ENCODE results near the gene GAS7.

The GAS7 gene

GRCh38 chr17:10200016-10200415, 1.6 kb upstream of the GAS7 start:
- no peak for DNase-seq

DNA sequence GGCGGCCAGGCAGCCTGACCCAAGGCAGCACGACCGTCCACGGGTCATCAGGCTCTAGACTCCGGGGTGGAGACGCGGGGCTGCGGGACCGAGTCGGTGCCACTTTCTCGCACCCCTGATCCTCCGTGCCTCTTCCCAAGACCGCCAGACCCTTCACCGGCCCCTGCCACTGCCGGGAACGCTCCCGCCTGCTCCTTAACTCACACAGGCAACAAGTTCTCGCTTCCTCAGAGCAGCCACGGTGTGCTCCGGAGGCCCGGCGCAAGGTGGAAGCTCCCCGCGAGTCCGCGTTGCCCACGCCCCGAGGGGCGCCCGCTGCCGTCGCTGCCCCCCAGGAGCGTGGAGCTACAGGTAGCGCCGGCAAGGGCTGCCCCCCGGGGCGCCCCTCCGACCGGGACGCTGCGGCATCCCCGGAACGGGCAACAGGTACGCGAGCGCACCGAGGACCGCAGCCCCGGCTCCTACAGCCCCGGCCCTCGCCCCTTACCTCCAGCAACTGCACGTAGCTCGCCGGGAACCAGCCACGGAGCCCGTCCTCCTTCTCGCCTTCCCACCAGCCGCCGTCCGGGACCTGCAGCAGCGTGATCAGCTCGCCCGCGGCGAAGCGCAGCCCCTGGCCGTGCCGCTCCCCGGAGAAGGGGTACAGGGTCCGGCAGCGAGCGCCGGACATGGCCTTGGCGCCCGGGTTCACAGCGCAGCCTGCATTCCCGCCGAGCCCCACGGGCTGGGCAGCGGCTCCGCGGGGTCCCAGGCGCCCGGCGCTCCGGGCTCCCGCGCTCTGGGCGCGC, 491 bp downstream of the GAS7 start:
- no peak for DNase-seq

GRCh38 chr17:10197362-10197720, 1.1 kb downstream of the GAS7 start:
- DNase-seq: no peak

GRCh38 chr17:10196941-10197340, 1.5 kb downstream of the GAS7 start:
- no peak for DNase-seq

GRCh38 chr17:10196384-10196895, 2.0 kb downstream of the GAS7 start:
- no peak for DNase-seq

DNA sequence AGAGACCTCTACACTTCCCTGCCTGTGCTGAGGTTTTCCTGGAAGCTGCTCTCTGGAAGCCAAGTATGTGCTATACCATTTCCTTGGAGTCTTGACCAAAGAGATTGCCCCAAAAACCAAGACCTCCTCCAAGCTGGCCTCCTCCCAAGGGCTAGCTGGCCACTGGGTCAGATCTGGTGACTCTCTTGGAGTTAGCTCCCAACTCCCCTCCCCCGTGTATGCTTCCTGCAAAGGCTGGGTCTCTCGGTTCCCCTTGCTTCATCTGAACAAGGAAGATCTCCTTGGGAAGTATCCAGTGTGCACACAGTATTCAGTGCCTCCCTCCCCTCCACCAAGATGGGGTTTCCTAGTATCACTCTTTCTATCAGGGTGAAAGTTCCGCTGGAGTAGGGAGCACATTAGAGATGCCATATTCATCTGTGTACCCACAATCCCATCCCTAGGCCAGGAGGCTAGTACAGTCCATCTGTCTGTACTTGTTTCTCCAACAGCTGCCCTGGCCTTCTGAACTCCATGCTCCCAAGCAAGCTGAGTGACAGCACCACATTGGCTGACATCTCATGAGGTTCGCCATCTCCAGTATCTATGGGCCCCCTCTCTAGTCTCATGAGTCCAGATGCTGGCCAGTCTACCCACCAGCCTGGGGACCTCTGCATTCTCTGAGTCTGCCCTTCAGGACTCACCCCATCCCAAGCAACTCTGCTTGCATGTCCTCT, 3.2 kb downstream of the GAS7 start:
- DNase-seq: no peak

DNA sequence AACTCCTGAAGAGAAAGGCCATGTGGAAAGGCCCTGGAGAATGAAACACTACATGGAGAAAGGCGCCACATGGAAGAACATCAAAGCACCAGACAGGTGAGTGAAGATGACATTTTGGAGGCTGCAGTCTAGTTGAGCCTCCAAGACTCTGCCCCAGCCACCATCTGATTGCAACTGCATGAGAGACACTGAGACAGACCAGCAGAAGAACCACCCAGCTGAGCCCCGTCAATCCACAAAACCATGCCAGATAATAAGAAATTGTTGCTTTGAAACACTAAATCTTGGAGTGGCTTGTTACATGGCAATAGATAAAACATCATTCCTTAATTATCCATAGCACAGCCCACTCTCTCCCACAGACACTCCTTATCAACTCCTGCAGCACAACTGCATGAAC, 4.8 kb downstream of the GAS7 start:
- no peak for DNase-seq

DNA sequence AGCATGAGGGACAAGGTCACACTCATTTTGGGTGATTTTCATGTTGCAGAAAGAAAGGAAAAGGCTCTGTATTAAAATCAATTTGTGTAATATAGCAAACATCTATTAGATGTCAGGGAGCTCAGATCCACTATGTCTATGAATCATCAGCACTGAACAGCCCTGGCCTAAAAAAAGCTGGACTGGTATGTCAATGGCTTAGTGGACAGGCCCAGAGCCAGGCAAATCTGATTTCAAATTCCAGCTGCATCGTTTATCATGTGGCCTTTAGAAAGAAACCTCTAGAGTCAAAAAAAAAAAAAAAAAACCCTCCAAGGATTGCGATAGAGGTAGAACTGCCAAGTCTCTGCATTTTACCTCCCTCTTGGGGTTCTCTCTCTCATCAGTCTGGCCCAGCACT, 5.4 kb downstream of the GAS7 start:
- no peak for DNase-seq

DNA sequence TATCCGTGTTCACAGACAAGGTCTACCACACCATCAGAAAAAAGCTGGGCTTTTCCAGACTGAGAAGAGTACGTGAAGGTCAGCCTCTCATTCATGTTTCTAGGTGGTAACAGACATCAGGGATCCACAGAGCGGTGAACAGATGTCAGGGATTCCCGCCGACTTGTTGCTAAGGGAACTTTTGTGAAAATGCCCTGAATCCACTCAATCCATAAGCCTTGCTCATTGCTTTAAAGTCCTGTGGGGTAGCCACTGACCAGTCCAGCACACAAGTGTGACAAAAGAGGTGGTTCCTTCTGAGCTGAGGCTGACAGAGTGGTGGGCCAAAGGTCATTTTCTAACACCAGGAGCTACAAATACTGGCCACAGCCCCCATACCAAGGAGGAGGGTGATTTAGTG, 5.9 kb downstream of the GAS7 start:
- no peak for DNase-seq

- DNase-seq: no peak
These were observed 10.9 kb downstream of the GAS7 start for GRCh38 chr17:10187456-10187855.

- DNase-seq: no peak
These were observed 11.5 kb downstream of the GAS7 start for GRCh38 chr17:10186771-10187410.

DNA sequence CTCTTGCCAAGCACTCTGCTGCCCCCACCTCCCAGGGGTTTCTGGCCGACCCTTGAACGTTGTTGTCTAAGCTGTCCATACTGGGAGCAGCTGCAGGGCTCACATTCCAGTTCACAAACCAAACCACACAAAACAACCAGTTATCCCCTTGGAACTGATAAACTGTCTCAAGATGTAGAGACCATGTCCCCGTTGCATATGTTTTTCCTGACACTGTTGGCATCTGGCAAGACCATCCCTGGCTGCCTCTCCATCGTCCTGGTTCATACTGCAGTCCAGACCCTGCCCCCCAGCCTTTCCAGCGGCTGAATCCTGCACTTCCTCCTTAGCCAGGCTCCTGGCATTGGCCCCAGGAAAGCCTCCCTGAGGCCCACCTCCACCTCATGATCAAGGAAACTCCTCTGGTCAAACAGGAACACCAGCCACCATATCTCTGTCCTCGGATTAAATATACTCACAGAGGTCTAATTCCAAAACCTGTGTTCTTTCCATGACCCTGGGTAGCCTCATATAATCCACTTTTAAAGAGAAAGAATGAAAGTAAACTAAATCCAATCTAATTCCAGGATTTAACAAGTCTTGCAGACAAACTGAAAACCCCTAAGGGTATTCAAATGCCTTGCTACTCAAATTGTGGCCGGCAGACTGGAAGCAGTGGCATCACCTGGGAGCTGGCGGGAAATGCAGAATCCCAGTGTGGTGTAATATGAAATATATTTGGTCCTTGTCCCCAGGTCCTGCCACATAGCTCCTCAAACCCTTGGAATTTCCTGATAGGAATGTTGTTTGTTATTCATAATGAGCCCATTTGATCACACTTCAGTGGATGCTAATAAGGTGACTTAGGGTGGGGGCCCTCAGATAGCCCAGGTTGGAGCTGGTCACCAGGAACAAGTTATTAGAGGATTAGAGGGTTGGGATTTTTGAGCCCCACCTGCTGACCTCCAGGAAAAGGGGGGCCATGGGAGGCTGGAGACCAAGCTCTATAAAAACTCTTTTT, 14.2 kb downstream of the GAS7 start:
- no peak for DNase-seq

- DNase-seq: no peak
These were observed 15.6 kb downstream of the GAS7 start for GRCh38 chr17:10182785-10183184.

GRCh38 chr17:10178506-10178991, 19.9 kb downstream of the GAS7 start:
- no peak for DNase-seq

- DNase-seq: no peak
These were observed 20.4 kb downstream of the GAS7 start for GRCh38 chr17:10177913-10178505.

GRCh38 chr17:10177131-10177912, 21.1 kb downstream of the GAS7 start:
- DNase-seq: no peak

GRCh38 chr17:10173913-10174312, 24.5 kb downstream of the GAS7 start:
- no peak for DNase-seq

- DNase-seq: no peak
These were observed 25.6 kb downstream of the GAS7 start for GRCh38 chr17:10172778-10173177.

DNA sequence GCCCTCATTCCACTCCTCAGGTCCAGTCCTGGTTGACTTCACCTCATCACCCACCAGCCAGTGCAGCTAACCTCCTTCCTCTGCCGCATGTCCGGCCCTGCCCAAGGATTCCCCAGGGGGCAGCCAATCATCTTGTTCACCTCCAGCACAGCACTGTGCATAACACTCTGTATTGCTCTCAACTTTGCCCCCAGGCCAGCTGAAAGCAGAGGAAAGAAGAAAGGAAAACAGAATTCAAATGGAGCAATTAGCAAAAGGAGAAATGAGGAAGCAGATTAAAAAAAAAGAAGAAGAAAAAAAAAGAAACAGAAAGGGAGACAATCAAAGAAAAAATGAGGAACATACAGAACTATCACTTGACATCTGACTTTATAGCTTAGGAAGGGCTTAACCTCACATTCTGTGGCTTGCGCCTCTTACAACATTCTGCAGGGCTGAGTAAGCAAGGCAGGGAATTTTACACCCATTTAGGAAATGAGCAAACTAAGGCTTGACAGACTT, 26.1 kb downstream of the GAS7 start:
- DNase-seq: no peak

DNA sequence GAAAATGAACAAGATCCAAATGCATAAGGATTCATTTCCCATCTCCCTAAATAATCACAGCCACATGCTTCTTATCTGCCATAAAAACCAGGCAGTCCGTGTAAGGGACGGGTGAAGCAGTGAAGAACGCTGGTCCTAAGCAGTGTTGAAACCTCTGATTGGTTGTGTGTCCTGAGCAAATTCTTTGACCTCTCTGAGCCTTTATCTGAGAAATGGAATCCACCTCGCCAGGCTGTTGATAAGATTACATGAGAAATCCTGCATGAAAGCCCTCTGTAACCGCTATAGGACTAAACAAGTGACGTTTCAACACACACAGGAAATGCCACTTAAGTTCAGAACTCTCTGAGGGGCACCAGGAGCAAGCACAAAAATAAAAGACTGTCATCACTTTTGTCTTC, 26.8 kb downstream of the GAS7 start:
- DNase-seq: no peak

GRCh38 chr17:10171122-10171571, 27.3 kb downstream of the GAS7 start:
- no peak for DNase-seq

Data from activated CD4-positive, alpha-beta T cell treated with anti-CD3 and anti-CD28 coated beads for 48 hours (primary cell).